Peyer's patch (tissue), 4 donors: Measurements from ENCODE around the gene RRP12. TPM values are rescaled to one million over a fixed set of nuclear protein-coding genes. Genes with fewer than 3 reads are reported as not detected.
"Not testable (repeated sequence)": the region's sequence is repeated elsewhere in the genome, so short reads cannot be mapped to it uniquely, and the experiment has no call there.

Experiments
- DNase-seq, 3 donors: peaks; one replicate each; pipeline ENCODE4 v3.0.0-alpha.2; 2017 to 2019
- H3K27ac ChIP-seq, 4 donors: fragments of 200-600 bp; sonication (generic); one replicate each; pipeline ENCODE4 v1.5.1; 2016 to 2019
- H3K27me3 ChIP-seq, 2 donors: fragments of 200-600 bp; sonication (generic); one replicate each; pipeline ENCODE4 v1.5.1; 2019
- H3K36me3 ChIP-seq, 3 donors: fragments of 200-600 bp; sonication (generic); one replicate each; pipeline ENCODE4 v1.5.1; 2016 to 2019
- H3K4me1 ChIP-seq, 4 donors: fragments of 200-600 bp; sonication (generic); one replicate each; pipeline ENCODE4 v1.5.1; 2016 to 2019
- H3K4me3 ChIP-seq, 4 donors: fragments of 200-600 bp; sonication (generic); 1 replicate in 3 of 4; 2 replicates in 1 of 4; pipeline ENCODE4 v1.5.1; 2016 to 2019; ENCODE audit warnings: mild to moderate bottlenecking in 1 of 4
- H3K9me3 ChIP-seq, 4 donors: fragments of 200-600 bp; sonication (generic); one replicate each; pipeline ENCODE4 v1.5.1; 2016 to 2019; ENCODE audit warnings: mild to moderate bottlenecking in 1 of 4
- CTCF ChIP-seq, 6 experiments: fragments of 450-650 bp in 4 of 6; fragments of 200-600 bp in 2 of 6; sonication (generic) in 1 of 6; IDR thresholded peaks; one replicate each; pipeline ENCODE4 v1.5.1; 2017 to 2019; ENCODE audit warnings: antibody characterized with exemption in 6 of 6, mild to moderate bottlenecking in 3 of 6, moderate library complexity in 1 of 6
- POLR2A ChIP-seq, 2 donors: fragments of 450-650 bp; IDR thresholded peaks; one replicate each; pipeline ENCODE4 v1.5.1; 2017; ENCODE audit warnings: antibody characterized with exemption in 2 of 2, mild to moderate bottlenecking in 2 of 2, moderate library complexity in 2 of 2
- total RNA-seq, 4 donors: library from RNA; depleted of rRNA; stranded (reverse); fragments of >200 nt; gene quantifications; one replicate each; pipeline ENCODE4 v1.1.0, GENCODE V29; 2016

The RRP12 gene
- total RNA-seq, 4 donors from 2014 or later: 9.1 to 42.9 (median 22.5) TPM

- H3K4me1 ChIP-seq: peaks cover 0 to 6% (median 0%) of the 10 kb centered on the region in 4 donors
- no peaks in the 10 kb centered on the region for H3K36me3 ChIP-seq
- H3K27me3 ChIP-seq: no peaks in the 10 kb centered on the region
- no peaks in the 10 kb centered on the region for H3K9me3 ChIP-seq
- H3K27ac ChIP-seq: no peak overlapping the region
- H3K4me3 ChIP-seq: no peak overlapping the region
- TF ChIP-seq POLR2A (IDR thresholded peaks at IDR 0.05): no peak
- TF ChIP-seq CTCF (IDR thresholded peaks at IDR 0.05): no peak
- DNase-seq: no peak
Observed at GRCh38 chr10:97412891-97413304, 11.8 kb upstream of the RRP12 start.

GRCh38 chr10:97411406-97411805, 10.3 kb upstream of the RRP12 start:
- TF ChIP-seq POLR2A (IDR thresholded peaks at IDR 0.05): no peak
- no peak for TF ChIP-seq CTCF (IDR thresholded peaks at IDR 0.05)
- DNase-seq: no peak
- Histone ChIP-seq H3K4me3 (no peak overlapping the region), H3K27ac (no peak overlapping the region), H3K4me1 (peaks cover 0 to 12% (median 0%) of the 10 kb centered on the region in 4 donors), H3K27me3 (no peaks in the 10 kb centered on the region), H3K36me3 (no peaks in the 10 kb centered on the region), H3K9me3 (no peaks in the 10 kb centered on the region)

- Histone ChIP-seq H3K36me3 (no peaks in the 10 kb centered on the region), H3K9me3 (no peaks in the 10 kb centered on the region), H3K27me3 (no peaks in the 10 kb centered on the region), H3K27ac (no peak overlapping the region), H3K4me3 (no peak overlapping the region), H3K4me1 (peaks cover 0 to 12% (median 0%) of the 10 kb centered on the region in 4 donors)
- TF ChIP-seq POLR2A (IDR thresholded peaks at IDR 0.05) (no peak), CTCF (IDR thresholded peaks at IDR 0.05) (no peak)
- DNase-seq: no peak
Observed at GRCh38 chr10:97408496-97408992, 7.4 kb upstream of the RRP12 start.

GRCh38 chr10:97407952-97408248, 6.8 kb upstream of the RRP12 start:
- no peaks in the 10 kb centered on the region for H3K9me3 ChIP-seq
- no peak for TF ChIP-seq POLR2A (IDR thresholded peaks at IDR 0.05)
- TF ChIP-seq CTCF (IDR thresholded peaks at IDR 0.05): no peak
- no peak overlapping the region for H3K27ac ChIP-seq
- H3K4me1 ChIP-seq: peaks cover 0 to 12% (median 0%) of the 10 kb centered on the region in 4 donors
- no peak overlapping the region for H3K4me3 ChIP-seq
- no peaks in the 10 kb centered on the region for H3K36me3 ChIP-seq
- no peaks in the 10 kb centered on the region for H3K27me3 ChIP-seq
- no peak for DNase-seq

- Histone ChIP-seq H3K4me3 (peak overlapping the region in 2 of 4 donors; percentile 18 to 20), H3K36me3 (no peaks in the 10 kb centered on the region), H3K27ac (peak overlapping the region in 1 of 4 donors; percentile 11), H3K27me3 (no peaks in the 10 kb centered on the region), H3K9me3 (no peaks in the 10 kb centered on the region), H3K4me1 (peaks cover 0 to 12% (median 0%) of the 10 kb centered on the region in 4 donors)
- peak; percentile 51 to 86 (median 74) for DNase-seq
- TF ChIP-seq POLR2A (IDR thresholded peaks at IDR 0.05) (no peak), CTCF (IDR thresholded peaks at IDR 0.05) (peak; percentile 57 to 89 (median 79))
Observed at GRCh38 chr10:97407211-97407951, 6.2 kb upstream of the RRP12 start.

GRCh38 chr10:97406483-97406882, 5.3 kb upstream of the RRP12 start:
- H3K27me3 ChIP-seq, H3K27ac ChIP-seq, DNase-seq, H3K36me3 ChIP-seq, H3K4me3 ChIP-seq, H3K9me3 ChIP-seq: not testable (repeated sequence)
- peaks cover 0 to 12% (median 0%) of the 10 kb centered on the region in 4 donors for H3K4me1 ChIP-seq
